Anterior cingulate cortex (tissue), 58 donors: Measurements from ENCODE around the gene C19orf73.

Source experiments
- DNase-seq, 58 donors: peaks; one replicate each; lab custom pipeline; 2025; lab: John Stamatoyannopoulos, UW

Gene C19orf73

DNA sequence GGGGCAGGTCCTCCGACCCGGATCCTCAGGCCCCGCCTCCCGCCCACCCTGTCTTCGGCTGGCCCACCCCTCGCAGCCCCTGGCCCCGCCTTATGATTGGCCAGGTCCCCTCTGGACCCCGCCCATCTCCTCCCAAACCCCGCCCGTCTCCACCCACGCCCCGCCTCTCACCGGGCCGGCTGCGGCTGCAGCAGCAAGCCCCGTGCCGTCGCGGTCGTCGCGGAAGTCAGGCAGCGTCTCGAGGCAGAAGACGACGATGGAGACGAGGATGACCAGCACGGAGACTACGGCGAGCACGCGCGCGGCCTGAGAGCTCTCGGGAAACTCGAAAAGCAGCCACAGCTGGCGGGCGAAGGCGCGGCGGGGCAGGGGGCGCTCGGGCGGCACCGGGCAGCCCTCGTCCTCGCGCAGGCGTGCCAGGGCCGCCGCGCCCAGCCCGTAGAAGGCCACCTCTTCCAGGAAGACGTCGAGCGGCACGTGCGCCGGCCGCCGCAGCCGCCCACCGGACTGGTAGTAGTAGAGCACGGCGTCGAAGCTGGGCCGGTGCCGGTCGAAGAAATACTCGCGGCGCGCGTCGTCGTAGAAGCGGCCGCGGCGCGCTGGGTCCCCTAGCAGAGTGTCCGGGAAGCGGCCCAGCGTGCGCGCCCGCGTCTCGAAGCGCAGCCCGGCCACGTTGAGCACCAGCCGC, 46.9 kb downstream of the C19orf73 start:
- no peak for DNase-seq

DNA sequence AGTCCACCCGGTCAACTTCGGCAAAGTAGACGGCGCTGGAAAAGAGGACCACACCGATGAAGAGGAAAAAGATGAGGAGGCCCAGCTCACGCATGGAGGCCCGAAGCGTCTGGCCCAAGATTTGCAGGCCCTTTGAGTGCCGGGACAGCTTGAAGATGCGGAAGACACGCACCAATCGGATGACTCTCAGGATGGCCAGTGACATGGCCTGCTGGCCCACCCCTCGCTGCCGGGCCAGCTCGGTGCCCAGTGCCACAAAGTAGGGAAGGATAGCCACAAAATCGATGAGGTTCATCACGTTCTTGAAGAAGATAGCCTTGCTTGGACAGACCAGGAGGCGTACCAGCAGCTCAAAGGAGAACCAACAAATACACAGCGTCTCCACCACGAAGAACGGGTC, 48.5 kb downstream of the C19orf73 start:
- DNase-seq = no peak

DNA sequence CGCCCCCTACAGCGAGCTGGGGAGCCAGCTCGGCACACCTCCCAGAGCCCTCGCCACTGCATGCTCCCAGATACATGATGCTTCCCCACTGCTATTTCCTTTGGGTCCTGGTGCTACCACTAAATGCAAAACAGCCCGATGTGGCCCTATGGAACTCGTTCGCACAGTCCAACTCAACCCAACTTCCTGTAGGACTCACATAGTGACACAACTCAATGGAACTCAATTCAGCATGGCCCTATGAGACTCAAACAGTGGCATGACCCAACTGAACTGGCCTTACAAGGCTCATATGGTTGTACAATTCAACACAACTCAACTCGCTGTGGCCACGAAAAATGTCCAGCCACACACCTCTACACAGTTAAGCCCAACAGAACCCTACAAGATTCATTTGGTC, 49.9 kb downstream of the C19orf73 start:
- no peak for DNase-seq
